ENCODE measurements around the gene FTSJ3. TPM values are rescaled to one million over a fixed set of nuclear protein-coding genes. Genes with fewer than 3 reads are reported as not detected.
A peak's percentile ranks its signal among the peaks of the same experiment; 100 is the strongest.

The FTSJ3 gene
- total and polyA plus RNA-seq, 4 donors: 10.5 to 31.1 (median 19.2) TPM

DNA sequence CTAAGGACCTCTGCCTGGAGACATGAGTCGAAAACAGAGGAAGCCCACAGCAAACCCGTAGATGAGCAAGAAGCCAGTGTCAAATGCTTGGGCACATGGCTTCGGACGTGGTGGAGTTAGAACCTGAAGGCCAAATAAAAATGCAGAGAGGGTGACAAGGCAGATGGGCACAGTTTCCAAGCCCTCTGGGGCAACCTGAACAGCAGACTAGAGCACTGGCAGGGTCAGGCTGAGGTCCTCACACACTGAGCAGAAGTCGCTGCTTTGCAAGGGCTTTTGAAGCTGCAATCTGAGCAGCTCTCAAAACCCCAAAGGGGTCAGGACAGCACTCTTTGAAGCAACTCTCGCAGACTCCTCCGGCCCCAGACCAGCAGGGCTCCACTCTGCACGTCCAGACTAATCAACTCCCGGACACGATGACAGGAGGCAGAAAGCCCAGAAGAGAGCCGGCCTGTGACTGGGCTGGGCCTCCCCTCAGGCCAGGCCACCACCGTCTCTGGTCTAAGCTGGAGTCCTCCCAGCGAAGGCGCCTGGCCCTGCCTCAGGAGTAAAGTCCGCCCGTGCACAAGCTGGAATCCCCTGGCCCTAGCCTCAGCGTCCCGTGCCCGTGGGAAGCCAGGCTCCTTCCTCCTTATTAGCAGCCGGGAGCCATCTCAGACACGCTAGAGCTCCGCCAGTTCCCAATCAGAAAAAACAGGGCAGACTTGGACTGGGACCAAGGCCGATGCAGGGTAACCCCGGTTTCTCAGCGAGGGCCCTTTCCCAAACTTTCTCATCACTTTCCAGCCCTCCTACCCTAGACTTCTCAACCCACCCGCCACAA, 14.1 kb upstream of the FTSJ3 start:
- H3K9ac ChIP-seq (ENCODE audit: low read depth in 1 of 2, low read length in 2 of 2): peak overlapping the region; percentile 24 to 85
- 4% methylated on average over 26 of the region's 26 CpGs for WGBS

More for the DNA sequence above, 14.1 kb upstream of the FTSJ3 start:
- TF ChIP-seq RXRA (IDR thresholded peaks at IDR 0.05) (peak in 1 of 2 donors; percentile 26), RAD21 (IDR thresholded peaks at IDR 0.05) (no peak), HNF4G (IDR thresholded peaks at IDR 0.05) (no peak), GABPA (IDR thresholded peaks at IDR 0.05 in 1 of 2, conservative IDR thresholded peaks at IDR 0.05 in 1 of 2) (no peak), TAF1 (conservative IDR thresholded peaks at IDR 0.05) (no peak), EGR1 (IDR thresholded peaks at IDR 0.05; ENCODE audit: low read depth in 2 of 2) (no peak), FOXA1 (IDR thresholded peaks at IDR 0.05) (no peak), SP1 (IDR thresholded peaks at IDR 0.05) (no peak), JUND (IDR thresholded peaks at IDR 0.05) (no peak), HNF4A (conservative IDR thresholded peaks at IDR 0.05) (peak; percentile 53 to 59), YY1 (IDR thresholded peaks at IDR 0.05) (peak; percentile 53), NR2F2 (IDR thresholded peaks at IDR 0.05) (no peak)
- TF ChIP-seq, protein P1, sequence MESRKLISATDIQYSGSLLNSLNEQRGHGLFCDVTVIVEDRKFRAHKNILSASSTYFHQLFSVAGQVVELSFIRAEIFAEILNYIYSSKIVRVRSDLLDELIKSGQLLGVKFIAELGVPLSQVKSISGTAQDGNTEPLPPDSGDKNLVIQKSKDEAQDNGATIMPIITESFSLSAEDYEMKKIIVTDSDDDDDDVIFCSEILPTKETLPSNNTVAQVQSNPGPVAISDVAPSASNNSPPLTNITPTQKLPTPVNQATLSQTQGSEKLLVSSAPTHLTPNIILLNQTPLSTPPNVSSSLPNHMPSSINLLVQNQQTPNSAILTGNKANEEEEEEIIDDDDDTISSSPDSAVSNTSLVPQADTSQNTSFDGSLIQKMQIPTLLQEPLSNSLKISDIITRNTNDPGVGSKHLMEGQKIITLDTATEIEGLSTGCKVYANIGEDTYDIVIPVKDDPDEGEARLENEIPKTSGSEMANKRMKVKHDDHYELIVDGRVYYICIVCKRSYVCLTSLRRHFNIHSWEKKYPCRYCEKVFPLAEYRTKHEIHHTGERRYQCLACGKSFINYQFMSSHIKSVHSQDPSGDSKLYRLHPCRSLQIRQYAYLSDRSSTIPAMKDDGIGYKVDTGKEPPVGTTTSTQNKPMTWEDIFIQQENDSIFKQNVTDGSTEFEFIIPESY (IDR thresholded peaks at IDR 0.05): no peak
- TF ChIP-seq, protein P2, sequence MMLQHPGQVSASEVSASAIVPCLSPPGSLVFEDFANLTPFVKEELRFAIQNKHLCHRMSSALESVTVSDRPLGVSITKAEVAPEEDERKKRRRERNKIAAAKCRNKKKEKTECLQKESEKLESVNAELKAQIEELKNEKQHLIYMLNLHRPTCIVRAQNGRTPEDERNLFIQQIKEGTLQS (IDR thresholded peaks at IDR 0.05): no peak
- TF ChIP-seq, protein P3, sequence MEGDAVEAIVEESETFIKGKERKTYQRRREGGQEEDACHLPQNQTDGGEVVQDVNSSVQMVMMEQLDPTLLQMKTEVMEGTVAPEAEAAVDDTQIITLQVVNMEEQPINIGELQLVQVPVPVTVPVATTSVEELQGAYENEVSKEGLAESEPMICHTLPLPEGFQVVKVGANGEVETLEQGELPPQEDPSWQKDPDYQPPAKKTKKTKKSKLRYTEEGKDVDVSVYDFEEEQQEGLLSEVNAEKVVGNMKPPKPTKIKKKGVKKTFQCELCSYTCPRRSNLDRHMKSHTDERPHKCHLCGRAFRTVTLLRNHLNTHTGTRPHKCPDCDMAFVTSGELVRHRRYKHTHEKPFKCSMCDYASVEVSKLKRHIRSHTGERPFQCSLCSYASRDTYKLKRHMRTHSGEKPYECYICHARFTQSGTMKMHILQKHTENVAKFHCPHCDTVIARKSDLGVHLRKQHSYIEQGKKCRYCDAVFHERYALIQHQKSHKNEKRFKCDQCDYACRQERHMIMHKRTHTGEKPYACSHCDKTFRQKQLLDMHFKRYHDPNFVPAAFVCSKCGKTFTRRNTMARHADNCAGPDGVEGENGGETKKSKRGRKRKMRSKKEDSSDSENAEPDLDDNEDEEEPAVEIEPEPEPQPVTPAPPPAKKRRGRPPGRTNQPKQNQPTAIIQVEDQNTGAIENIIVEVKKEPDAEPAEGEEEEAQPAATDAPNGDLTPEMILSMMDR (IDR thresholded peaks at IDR 0.05; ENCODE audit: low read depth, low read length, missing input control): no peak
- TF ChIP-seq, protein P4, sequence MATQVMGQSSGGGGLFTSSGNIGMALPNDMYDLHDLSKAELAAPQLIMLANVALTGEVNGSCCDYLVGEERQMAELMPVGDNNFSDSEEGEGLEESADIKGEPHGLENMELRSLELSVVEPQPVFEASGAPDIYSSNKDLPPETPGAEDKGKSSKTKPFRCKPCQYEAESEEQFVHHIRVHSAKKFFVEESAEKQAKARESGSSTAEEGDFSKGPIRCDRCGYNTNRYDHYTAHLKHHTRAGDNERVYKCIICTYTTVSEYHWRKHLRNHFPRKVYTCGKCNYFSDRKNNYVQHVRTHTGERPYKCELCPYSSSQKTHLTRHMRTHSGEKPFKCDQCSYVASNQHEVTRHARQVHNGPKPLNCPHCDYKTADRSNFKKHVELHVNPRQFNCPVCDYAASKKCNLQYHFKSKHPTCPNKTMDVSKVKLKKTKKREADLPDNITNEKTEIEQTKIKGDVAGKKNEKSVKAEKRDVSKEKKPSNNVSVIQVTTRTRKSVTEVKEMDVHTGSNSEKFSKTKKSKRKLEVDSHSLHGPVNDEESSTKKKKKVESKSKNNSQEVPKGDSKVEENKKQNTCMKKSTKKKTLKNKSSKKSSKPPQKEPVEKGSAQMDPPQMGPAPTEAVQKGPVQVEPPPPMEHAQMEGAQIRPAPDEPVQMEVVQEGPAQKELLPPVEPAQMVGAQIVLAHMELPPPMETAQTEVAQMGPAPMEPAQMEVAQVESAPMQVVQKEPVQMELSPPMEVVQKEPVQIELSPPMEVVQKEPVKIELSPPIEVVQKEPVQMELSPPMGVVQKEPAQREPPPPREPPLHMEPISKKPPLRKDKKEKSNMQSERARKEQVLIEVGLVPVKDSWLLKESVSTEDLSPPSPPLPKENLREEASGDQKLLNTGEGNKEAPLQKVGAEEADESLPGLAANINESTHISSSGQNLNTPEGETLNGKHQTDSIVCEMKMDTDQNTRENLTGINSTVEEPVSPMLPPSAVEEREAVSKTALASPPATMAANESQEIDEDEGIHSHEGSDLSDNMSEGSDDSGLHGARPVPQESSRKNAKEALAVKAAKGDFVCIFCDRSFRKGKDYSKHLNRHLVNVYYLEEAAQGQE (IDR thresholded peaks at IDR 0.05): no peak
- Histone ChIP-seq H3K27me3 (ENCODE audit: control insufficient read depth in 4 of 4, insufficient read depth in 4 of 4, low read length in 3 of 4) (no peaks in the 10 kb centered on the region), H3K36me3 (ENCODE audit: control insufficient read depth in 4 of 4, insufficient read depth in 3 of 4, low read depth in 1 of 4, low read length in 3 of 4) (peaks cover 0 to 6% (median 5%) of the 10 kb centered on the region in 4 donors), H3K4me3 (ENCODE audit: low read depth in 1 of 3, low read length in 3 of 3) (peak overlapping the region; percentile 61 to 74 (median 67)), H3K9me3 (ENCODE audit: control insufficient read depth in 4 of 4, low read length in 3 of 4) (no peaks in the 10 kb centered on the region), H3K27ac (ENCODE audit: low read depth in 1 of 2, low read length in 2 of 2) (peak overlapping the region; percentile 56 to 81), H3K4me1 (ENCODE audit: control insufficient read depth in 4 of 4, insufficient read depth in 4 of 4, low read length in 3 of 4) (peaks cover 26 to 48% (median 45%) of the 10 kb centered on the region in 4 donors)
- DNase-seq (ENCODE audit: low spot score): peak; percentile 51
